ENCODE measurements around the gene PIGS. TPM values are rescaled to one million over a fixed set of nuclear protein-coding genes. Genes with fewer than 3 reads are reported as not detected.

Gene PIGS
- polyA plus RNA-seq, 1 of the 3 experiments (the other 2 are of a cell fraction), result 78.5 TPM

DNA sequence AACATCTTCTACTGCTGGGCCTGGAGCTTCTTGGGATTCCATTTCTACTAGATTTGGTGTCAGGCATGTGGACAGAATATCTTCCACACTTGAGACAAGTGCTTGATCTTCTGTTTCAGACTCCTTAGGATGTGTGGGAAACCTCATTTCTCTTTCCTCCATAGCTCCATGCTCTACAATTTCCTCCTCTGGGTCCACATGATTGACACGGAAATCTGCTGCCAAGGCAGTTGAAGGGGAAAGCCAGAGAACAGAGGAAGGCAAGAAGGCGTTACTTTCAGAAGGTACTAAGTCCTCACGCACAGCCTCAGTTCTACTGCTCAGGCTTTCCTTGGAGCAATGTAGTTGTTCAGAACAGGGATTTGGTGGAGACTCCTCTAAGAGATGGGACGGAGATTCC lies 20.9 kb upstream of the PIGS start:
- H3K4me3 ChIP-seq (ENCODE audit: low read depth in 2 of 2, low read length in 1 of 2), result no peak overlapping the region
- 100% methylated on average over 4 of the region's 4 CpGs for WGBS (ENCODE audit: low lambda C conversion rate)
- peaks cover 17 to 23% of the 10 kb centered on the region in 2 experiments for H3K36me3 ChIP-seq (replicated peaks in 1 of 2; ENCODE audit: control insufficient read depth in 1 of 2, insufficient read depth in 2 of 2, low read length in 1 of 2)
- H3K9ac ChIP-seq, result no peak overlapping the region
- no peaks in the 10 kb centered on the region for H3K9me2 ChIP-seq
- TF ChIP-seq NFIC (IDR thresholded peaks at IDR 0.05; ENCODE audit: borderline replicate concordance), result no peak
- no peak for TF ChIP-seq ZBTB33 (IDR thresholded peaks at IDR 0.05; ENCODE audit: borderline replicate concordance, low read depth)
- TF ChIP-seq NRF1 (IDR thresholded peaks at IDR 0.05; ENCODE audit: low read depth, low read length), result no peak
- TF ChIP-seq TEAD4 (IDR thresholded peaks at IDR 0.05; ENCODE audit: borderline replicate concordance, insufficient read depth), result no peak
- no peak for TF ChIP-seq FOXM1 (IDR thresholded peaks at IDR 0.05; ENCODE audit: low read depth)
- no peak for TF ChIP-seq SMC3 (IDR thresholded peaks at IDR 0.05; ENCODE audit: low read depth, low read length)
- no peak for TF ChIP-seq USF1 (IDR thresholded peaks at IDR 0.05; ENCODE audit: borderline replicate concordance, low read depth)
- TF ChIP-seq GATA2 (CRISPR knock-in tag; IDR thresholded peaks at IDR 0.05), result no peak
- no peak for TF ChIP-seq SIN3A (IDR thresholded peaks at IDR 0.05; ENCODE audit: borderline replicate concordance, low read depth, low read length)
- TF ChIP-seq PBX3 (IDR thresholded peaks at IDR 0.05), result no peak
- TF ChIP-seq, protein P1, sequence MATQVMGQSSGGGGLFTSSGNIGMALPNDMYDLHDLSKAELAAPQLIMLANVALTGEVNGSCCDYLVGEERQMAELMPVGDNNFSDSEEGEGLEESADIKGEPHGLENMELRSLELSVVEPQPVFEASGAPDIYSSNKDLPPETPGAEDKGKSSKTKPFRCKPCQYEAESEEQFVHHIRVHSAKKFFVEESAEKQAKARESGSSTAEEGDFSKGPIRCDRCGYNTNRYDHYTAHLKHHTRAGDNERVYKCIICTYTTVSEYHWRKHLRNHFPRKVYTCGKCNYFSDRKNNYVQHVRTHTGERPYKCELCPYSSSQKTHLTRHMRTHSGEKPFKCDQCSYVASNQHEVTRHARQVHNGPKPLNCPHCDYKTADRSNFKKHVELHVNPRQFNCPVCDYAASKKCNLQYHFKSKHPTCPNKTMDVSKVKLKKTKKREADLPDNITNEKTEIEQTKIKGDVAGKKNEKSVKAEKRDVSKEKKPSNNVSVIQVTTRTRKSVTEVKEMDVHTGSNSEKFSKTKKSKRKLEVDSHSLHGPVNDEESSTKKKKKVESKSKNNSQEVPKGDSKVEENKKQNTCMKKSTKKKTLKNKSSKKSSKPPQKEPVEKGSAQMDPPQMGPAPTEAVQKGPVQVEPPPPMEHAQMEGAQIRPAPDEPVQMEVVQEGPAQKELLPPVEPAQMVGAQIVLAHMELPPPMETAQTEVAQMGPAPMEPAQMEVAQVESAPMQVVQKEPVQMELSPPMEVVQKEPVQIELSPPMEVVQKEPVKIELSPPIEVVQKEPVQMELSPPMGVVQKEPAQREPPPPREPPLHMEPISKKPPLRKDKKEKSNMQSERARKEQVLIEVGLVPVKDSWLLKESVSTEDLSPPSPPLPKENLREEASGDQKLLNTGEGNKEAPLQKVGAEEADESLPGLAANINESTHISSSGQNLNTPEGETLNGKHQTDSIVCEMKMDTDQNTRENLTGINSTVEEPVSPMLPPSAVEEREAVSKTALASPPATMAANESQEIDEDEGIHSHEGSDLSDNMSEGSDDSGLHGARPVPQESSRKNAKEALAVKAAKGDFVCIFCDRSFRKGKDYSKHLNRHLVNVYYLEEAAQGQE (IDR thresholded peaks at IDR 0.05; ENCODE audit: low read depth, low read length), result no peak
- TF ChIP-seq MEF2A (IDR thresholded peaks at IDR 0.05; ENCODE audit: borderline replicate concordance, low read depth), result no peak
- TF ChIP-seq, protein P2, sequence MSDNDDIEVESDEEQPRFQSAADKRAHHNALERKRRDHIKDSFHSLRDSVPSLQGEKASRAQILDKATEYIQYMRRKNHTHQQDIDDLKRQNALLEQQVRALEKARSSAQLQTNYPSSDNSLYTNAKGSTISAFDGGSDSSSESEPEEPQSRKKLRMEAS (IDR thresholded peaks at IDR 0.05; ENCODE audit: low read depth), result no peak
- no peak overlapping the region for H3K27ac ChIP-seq (ENCODE audit: low read depth in 2 of 2, low read length in 1 of 2)
- H3K4me1 ChIP-seq (ENCODE audit: control insufficient read depth in 1 of 2, insufficient read depth in 2 of 2, low read depth in 1 of 2, low read length in 1 of 2), result no peaks in the 10 kb centered on the region
- H3K9me3 ChIP-seq, result no peaks in the 10 kb centered on the region
- no peak overlapping the region for H2AFZ ChIP-seq (ENCODE audit: low read depth)
- DNase-seq, result no peak
- H4K20me1 ChIP-seq (ENCODE audit: insufficient read depth), result no peaks in the 10 kb centered on the region
- H3K4me2 ChIP-seq, result no peak overlapping the region
- peaks cover 51% of the 10 kb centered on the region; the same call in 1 of the 2 replicates for H3K79me2 ChIP-seq (ENCODE audit: insufficient read depth)
- ChIA-PET CTCF (interaction anchor here (1.1 to 2.4 kb wide), 6 partner anchors 17 to 97 kb away, joined by 4 to 11 read pairs (median 5); no protein-coding TSS in a partner anchor), POLR2A (no interaction called here)
- H3K27me3 ChIP-seq (ENCODE audit: insufficient read depth), result no peaks in the 10 kb centered on the region
- no peaks in the 10 kb centered on the region for H3F3A ChIP-seq (replicated peaks; ENCODE audit: insufficient read depth)

Measured in SK-N-SH (cell line).